Endothelial cell of umbilical vein (primary cell): Measurements from ENCODE around the gene FZR1. TPM values are rescaled to one million over a fixed set of nuclear protein-coding genes. Genes with fewer than 3 reads are reported as not detected.

Experiments
- BruUV-seq: library from RNA; stranded (reverse); fragments of 400-500 nt; replicated peaks from 2 replicates; lab custom pipeline; 2021; lab: Mats Ljungman, UMichigan
- CTCF ChIA-PET: fragments of 300-600, 350-600 bp; sonication (Branson Sonifier 250); formaldehyde crosslinking; loops from one replicate; lab custom pipeline; 2021; ENCODE audit warnings: antibody characterized with exemption, inconsistent platforms; lab: Charles Lee
- POLR2A ChIA-PET: fragments of 300-600, 350-600 bp; sonication (Branson Sonifier 250); formaldehyde crosslinking; loops from one replicate; lab custom pipeline; 2021; ENCODE audit warnings: antibody characterized with exemption, inconsistent platforms; lab: Charles Lee
- DNase-seq: peaks from one replicate; pipeline ENCODE4 v3.0.0-alpha.2; 2011; ENCODE audit warnings: low read depth, low spot score
- FAIRE-seq: peaks from 2 replicates; lab custom pipeline; 2011; peaks lifted over from hg19 to GRCh38; lab: Jason Lieb, UNC
- H2AFZ ChIP-seq: 2 replicates; pipeline ENCODE4 v1.6.0; 2012; ENCODE audit warnings: low read depth, low read length, control low read depth, inconsistent platforms
- H3K27ac ChIP-seq: 2 replicates; pipeline ENCODE4 v1.5.1; 2011; ENCODE audit warnings: low read depth, mild to moderate bottlenecking, control low read depth, low read length, moderate library complexity; ENCODE audit not compliant: insufficient read depth
- H3K27me3 ChIP-seq, 2 experiments: 2 replicates each; pipeline versions ENCODE4 v1.6.0 to v1.6.1; 2011; ENCODE audit warnings: low read length in 2 of 2, mixed read lengths in 1 of 2; ENCODE audit not compliant: control insufficient read depth in 2 of 2, insufficient read depth in 2 of 2
- H3K36me3 ChIP-seq, 2 experiments: 2 replicates in 1 of 2; 3 replicates in 1 of 2; pipeline ENCODE4 v1.5.1; 2011; ENCODE audit warnings: low read length in 2 of 2, mild to moderate bottlenecking in 1 of 2, moderate library complexity in 1 of 2; ENCODE audit not compliant: control insufficient read depth in 2 of 2, insufficient read depth in 2 of 2; ENCODE audit errors: extremely low read depth in 1 of 2
- H3K4me1 ChIP-seq: 3 replicates; pipeline ENCODE4 v1.5.1; 2011; ENCODE audit warnings: mild to moderate bottlenecking, low read length; ENCODE audit not compliant: control insufficient read depth, insufficient read depth; ENCODE audit errors: extremely low read depth
- H3K4me2 ChIP-seq: 2 replicates; pipeline ENCODE4 v1.6.1; 2011; ENCODE audit warnings: low read length, control low read depth, mixed read lengths; ENCODE audit not compliant: insufficient read depth
- H3K4me3 ChIP-seq, 3 experiments: fragments of 200-600 bp in 1 of 3; sonication (generic), shearing (Covaris generic) in 1 of 3; replicated peaks in 1 of 3; 2 replicates each; pipeline ENCODE4 v1.5.1; 2011 to 2016; ENCODE audit warnings: control low read depth in 3 of 3, low read length in 3 of 3, mild to moderate bottlenecking in 2 of 3, inconsistent platforms in 1 of 3, low read depth in 1 of 3, moderate library complexity in 1 of 3; ENCODE audit not compliant: insufficient read depth in 1 of 3
- H3K79me2 ChIP-seq: 2 replicates; pipeline ENCODE4 v1.6.0; 2012; ENCODE audit warnings: low read length, inconsistent platforms; ENCODE audit not compliant: control insufficient read depth, insufficient read depth
- H3K9ac ChIP-seq: replicated peaks from 2 replicates; pipeline ENCODE3; 2011; ENCODE audit warnings: low read length, control low read depth; ENCODE audit not compliant: insufficient read depth; ENCODE audit errors: extremely low read depth
- H3K9me1 ChIP-seq: replicated peaks from 3 replicates; pipeline ENCODE4 v1.6.0; 2011; ENCODE audit warnings: mild to moderate bottlenecking, low read length; ENCODE audit not compliant: control insufficient read depth, insufficient read depth; ENCODE audit errors: extremely low read depth
- H3K9me3 ChIP-seq: replicated peaks from 2 replicates; pipeline ENCODE4 v1.5.1; 2012; ENCODE audit warnings: low read length, inconsistent platforms; ENCODE audit not compliant: control insufficient read depth, insufficient read depth
- H4K20me1 ChIP-seq: replicated peaks from 2 replicates; pipeline ENCODE3; 2011; ENCODE audit warnings: mild to moderate bottlenecking, low read length; ENCODE audit not compliant: control insufficient read depth, insufficient read depth; ENCODE audit errors: extremely low read depth
- GATA2 ChIP-seq: IDR thresholded peaks from 2 replicates; pipeline ENCODE4 v1.7.0; 2011; ENCODE audit warnings: low read depth, mild to moderate bottlenecking, moderate library complexity, mixed read lengths, low read length; ENCODE audit not compliant: insufficient read length, insufficient read depth
- POLR2A ChIP-seq: IDR thresholded peaks from 2 replicates; pipeline ENCODE4 v1.6.1; 2012; ENCODE audit warnings: low read depth, mild to moderate bottlenecking, control low read depth, low read length
- POLR2AphosphoS5 ChIP-seq: IDR thresholded peaks from 2 replicates; pipeline ENCODE4 v1.6.1; 2012; ENCODE audit warnings: low read depth, mild to moderate bottlenecking, control low read depth, low read length, moderate library complexity; ENCODE audit not compliant: insufficient read depth
- dilution Hi-C: fragments of 300-500 bp; cut with MboI; formaldehyde crosslinking; loops from one replicate; pipeline ENCODE4 v1.15.0; 2019; ENCODE audit warnings: low sequenced_read_pairs; ENCODE audit not compliant: extremely low pct_ligation_motif_present
- intact Hi-C: fragments of 100-400 bp; cut with micrococcal nuclease; formaldehyde crosslinking; loops from one replicate; pipeline ENCODE4 v1.10.0; 2022
- polyA plus RNA-seq, 4 experiments: library from polyadenylated mRNA; depleted of rRNA in 3 of 4; stranded (reverse) in 3 of 4; unstranded in 1 of 4; fragments of >200 nt; gene quantifications; 2 replicates each; pipeline versions ENCODE4 v1.2.1 to v1.2.3, GENCODE V29; 2011 to 2012; ENCODE audit warnings: missing spikeins in 1 of 4
- total RNA-seq: library from RNA; stranded (reverse); gene quantifications from 2 replicates; pipeline ENCODE4 v1.2.3, GENCODE V29; 2021

The FZR1 gene
- total and polyA plus RNA-seq, 2 donors (not counting 3 experiments of a cell fraction or from before 2014, with no cell fraction given) = 35.9 to 60.4 TPM

DNA sequence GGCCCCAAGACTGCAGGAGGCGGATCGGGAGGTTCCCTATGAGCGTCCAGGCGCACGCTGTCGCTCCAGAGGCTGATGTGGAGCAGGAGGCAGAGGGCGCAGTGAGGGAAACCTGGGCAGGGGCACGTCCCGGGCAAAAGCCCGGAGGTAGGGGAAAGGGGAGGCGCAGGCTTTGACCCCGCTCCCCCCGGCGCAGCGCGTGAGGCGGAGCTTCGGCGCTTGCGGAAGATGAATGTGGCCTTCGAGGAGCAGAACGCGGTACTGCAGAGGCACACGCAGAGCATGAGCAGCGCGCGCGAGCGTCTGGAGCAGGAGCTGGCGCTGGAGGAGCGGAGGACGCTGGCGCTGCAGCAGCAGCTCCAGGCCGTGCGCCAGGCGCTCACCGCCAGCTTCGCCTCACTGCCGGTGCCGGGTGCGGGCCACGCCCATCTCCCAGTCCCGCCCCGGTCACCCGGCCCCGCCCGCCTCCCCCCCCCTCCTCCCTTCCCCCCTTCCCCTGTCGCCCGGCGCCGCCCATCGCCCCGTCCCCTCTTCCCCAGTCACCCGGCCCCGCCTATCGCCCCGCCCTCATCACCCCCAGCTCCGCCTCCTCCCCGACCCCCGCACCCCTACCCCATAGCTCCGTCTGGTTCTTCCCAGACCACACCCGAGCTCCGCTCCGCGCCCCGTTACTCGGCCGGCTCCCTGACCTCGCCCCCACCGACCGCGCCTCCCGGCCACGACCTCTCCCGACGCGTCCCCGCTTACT lies 70.8 kb downstream of the FZR1 start:
- peaks cover 2% of the 10 kb centered on the region for H3K79me2 ChIP-seq
- no TSS peak for BruUV-seq
- TF ChIP-seq POLR2A (no peak), POLR2AphosphoS5 (peak; percentile 60)
- H3K36me3 ChIP-seq = peaks cover 0 to 3% of the 10 kb centered on the region in 2 experiments
- peak; percentile 55 for FAIRE-seq
- H3K4me3 ChIP-seq = peak overlapping the region in 2 of 3 experiments; percentile 32 to 38
- intact Hi-C loops = no loop called here
- POLR2A ChIA-PET = no interaction called here
- dilution Hi-C loops = no loop called here
- DNase-seq = peak; percentile 52
- H3K27ac ChIP-seq = no peak overlapping the region
- H3K9me1 ChIP-seq = no peaks in the 10 kb centered on the region
- H4K20me1 ChIP-seq = no peaks in the 10 kb centered on the region
- no peaks in the 10 kb centered on the region for H3K9me3 ChIP-seq
- no peaks in the 10 kb centered on the region for H3K27me3 ChIP-seq
- no peak overlapping the region for H3K9ac ChIP-seq
- peak overlapping the region; percentile 70 for H2AFZ ChIP-seq
- H3K4me2 ChIP-seq = peak overlapping the region; percentile 75
- CTCF ChIA-PET = interaction anchor here (0.9 to 1.4 kb wide), 7 partner anchors 9 to 92 kb away, joined by 3 to 9 read pairs (median 4); partner anchors contain the start of genes GIPC3 and TBXA2R
- peaks cover 21% of the 10 kb centered on the region for H3K4me1 ChIP-seq

DNA sequence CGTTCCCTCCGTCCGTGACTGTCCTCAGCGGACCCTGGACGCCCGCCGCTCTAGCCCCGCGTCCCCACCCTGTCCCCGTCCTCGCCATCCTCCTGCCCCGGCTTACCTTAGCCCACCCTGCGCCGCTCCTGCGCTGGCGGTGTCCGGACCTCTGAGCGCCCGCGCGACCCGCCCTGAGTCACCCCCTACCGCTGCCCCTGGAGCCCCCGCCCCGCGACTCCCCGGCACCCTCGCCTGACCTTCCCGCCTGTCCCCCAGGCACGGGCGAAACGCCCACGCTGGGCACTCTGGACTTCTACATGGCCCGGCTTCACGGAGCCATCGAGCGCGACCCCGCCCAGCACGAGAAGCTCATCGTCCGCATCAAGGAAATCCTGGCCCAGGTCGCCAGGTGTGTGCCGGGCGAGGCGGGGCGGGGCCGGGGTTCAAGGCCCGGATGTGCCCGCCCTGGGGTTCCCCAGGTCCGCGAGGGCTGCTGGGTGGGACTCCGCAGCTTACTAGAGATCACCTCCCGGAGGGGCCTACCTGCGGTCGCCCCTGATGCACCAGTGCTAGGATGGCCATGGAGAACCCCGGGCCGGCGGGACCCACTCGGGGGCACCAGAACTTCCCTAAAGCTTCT lies 71.7 kb downstream of the FZR1 start:
- no peaks in the 10 kb centered on the region for H3K9me3 ChIP-seq
- BruUV-seq = no TSS peak
- CTCF ChIA-PET = interaction anchor here (0.9 to 1.4 kb wide), 5 partner anchors 8 to 44 kb away, joined by 3 to 9 read pairs (median 3); partner anchors contain the start of gene GIPC3
- H4K20me1 ChIP-seq = no peaks in the 10 kb centered on the region
- H2AFZ ChIP-seq = no peak overlapping the region
- FAIRE-seq (no peak), DNase-seq (no peak)
- POLR2A ChIA-PET = no interaction called here
- H3K79me2 ChIP-seq = peaks cover 2% of the 10 kb centered on the region
- intact Hi-C loops (no loop called here), dilution Hi-C loops (no loop called here)
- no peaks in the 10 kb centered on the region for H3K9me1 ChIP-seq
- TF ChIP-seq GATA2 (no peak), POLR2A (no peak)
- no peaks in the 10 kb centered on the region for H3K27me3 ChIP-seq
- H3K4me3 ChIP-seq = no peak overlapping the region
- no peak overlapping the region for H3K9ac ChIP-seq
- peaks cover 16% of the 10 kb centered on the region for H3K4me1 ChIP-seq
- H3K4me2 ChIP-seq = no peak overlapping the region
- H3K36me3 ChIP-seq = peaks cover 0 to 3% of the 10 kb centered on the region in 2 experiments
- H3K27ac ChIP-seq = no peak overlapping the region
